ENCODE results near the gene SSC5D.

The SSC5D gene

DNA sequence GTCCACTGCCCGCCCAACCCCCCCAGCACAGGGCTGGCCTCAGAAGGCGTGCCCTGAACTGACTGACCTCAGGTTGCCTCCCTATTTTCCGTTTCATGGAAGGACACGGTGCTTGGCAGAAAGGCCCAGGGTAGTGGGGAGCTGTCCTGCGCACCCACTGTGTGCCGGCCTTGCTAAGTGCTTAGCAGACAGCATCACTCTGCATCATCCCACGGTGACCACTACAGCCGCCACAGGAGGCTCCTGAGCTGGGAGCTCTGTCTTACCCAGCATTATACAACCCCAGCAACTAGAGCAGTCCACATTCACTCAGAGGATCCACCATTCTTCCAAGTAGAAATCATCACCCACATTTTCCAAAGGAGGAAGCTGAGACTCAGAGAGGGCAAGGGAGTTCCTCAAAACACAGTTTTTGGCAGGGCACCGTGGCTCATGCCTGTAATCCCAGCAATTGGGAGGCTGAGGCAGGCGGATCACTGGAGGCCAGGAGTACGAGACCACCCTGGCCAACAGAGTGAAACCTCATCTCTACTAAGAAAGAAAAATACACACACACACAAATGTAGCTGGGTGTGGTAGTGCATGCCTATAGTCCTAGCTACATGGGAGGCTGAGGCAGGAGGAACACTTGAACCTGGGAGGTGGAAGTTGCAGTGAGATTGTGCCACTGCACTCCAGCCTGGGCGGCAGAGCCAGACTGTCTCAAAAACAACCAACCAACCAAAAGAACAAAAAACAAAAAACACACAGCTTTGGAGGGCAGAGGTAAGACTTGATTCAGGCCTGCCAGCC, 47.1 kb downstream of the SSC5D start:
- H3K4me3 ChIP-seq (ENCODE audit: low read length, poor library complexity, severe bottlenecking) = no peak overlapping the region
- H3K9me3 ChIP-seq (ENCODE audit: insufficient read depth, low read depth, low read length) = no peaks in the 10 kb centered on the region
- no peak overlapping the region for H3K4me2 ChIP-seq (ENCODE audit: low read depth, low read length, poor library complexity, severe bottlenecking)
- no peak for TF ChIP-seq EZH2phosphoT487 (IDR thresholded peaks at IDR 0.05; ENCODE audit: borderline replicate concordance)
- TF ChIP-seq, protein P1, sequence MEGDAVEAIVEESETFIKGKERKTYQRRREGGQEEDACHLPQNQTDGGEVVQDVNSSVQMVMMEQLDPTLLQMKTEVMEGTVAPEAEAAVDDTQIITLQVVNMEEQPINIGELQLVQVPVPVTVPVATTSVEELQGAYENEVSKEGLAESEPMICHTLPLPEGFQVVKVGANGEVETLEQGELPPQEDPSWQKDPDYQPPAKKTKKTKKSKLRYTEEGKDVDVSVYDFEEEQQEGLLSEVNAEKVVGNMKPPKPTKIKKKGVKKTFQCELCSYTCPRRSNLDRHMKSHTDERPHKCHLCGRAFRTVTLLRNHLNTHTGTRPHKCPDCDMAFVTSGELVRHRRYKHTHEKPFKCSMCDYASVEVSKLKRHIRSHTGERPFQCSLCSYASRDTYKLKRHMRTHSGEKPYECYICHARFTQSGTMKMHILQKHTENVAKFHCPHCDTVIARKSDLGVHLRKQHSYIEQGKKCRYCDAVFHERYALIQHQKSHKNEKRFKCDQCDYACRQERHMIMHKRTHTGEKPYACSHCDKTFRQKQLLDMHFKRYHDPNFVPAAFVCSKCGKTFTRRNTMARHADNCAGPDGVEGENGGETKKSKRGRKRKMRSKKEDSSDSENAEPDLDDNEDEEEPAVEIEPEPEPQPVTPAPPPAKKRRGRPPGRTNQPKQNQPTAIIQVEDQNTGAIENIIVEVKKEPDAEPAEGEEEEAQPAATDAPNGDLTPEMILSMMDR (conservative IDR thresholded peaks at IDR 0.05; ENCODE audit: low read length) = no peak
- H2AFZ ChIP-seq (ENCODE audit: low read length) = no peak overlapping the region
- H3K9me2 ChIP-seq (replicated peaks; ENCODE audit: low read depth, low read length) = no peaks in the 10 kb centered on the region
- H4K20me1 ChIP-seq (ENCODE audit: insufficient read depth, low read length, poor library complexity, severe bottlenecking) = no peaks in the 10 kb centered on the region
- H3F3A ChIP-seq (ENCODE audit: low read depth) = no peaks in the 10 kb centered on the region
- no peak overlapping the region for H3K9ac ChIP-seq (ENCODE audit: low read depth, low read length, poor library complexity, severe bottlenecking)
- no peaks in the 10 kb centered on the region for H3K79me2 ChIP-seq (ENCODE audit: insufficient read depth, low read length)
- H3K36me3 ChIP-seq (ENCODE audit: insufficient read depth, low read length) = no peaks in the 10 kb centered on the region
- no peaks in the 10 kb centered on the region for H3K4me1 ChIP-seq (ENCODE audit: insufficient read depth, low read length, poor library complexity, severe bottlenecking)
- no peaks in the 10 kb centered on the region for H3K27me3 ChIP-seq (ENCODE audit: insufficient read depth, low read length, poor library complexity, severe bottlenecking)

DNA sequence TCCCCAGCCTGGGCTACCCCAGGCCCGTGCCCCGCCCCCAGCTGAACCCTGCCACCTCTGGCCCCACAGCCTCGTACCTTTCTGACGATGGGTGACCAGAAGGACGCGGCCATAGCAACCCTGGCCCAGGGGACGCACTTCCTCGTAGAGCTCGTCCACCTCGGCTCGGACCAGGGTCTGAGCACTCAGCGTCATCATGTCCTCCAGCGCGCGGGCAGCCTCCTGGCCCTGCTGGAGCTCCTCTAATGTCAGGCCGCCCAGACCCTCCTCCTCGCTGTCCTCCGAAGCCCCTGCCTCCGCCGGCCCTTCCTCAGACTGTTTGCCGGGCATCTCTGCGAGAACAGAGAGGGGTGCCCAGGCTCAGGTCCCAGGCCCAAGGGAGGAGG, 47.7 kb downstream of the SSC5D start:
- no peaks in the 10 kb centered on the region for H3K36me3 ChIP-seq (ENCODE audit: insufficient read depth, low read length)
- no peaks in the 10 kb centered on the region for H3K4me1 ChIP-seq (ENCODE audit: insufficient read depth, low read length, poor library complexity, severe bottlenecking)
- H3K4me2 ChIP-seq (ENCODE audit: low read depth, low read length, poor library complexity, severe bottlenecking) = no peak overlapping the region
- H3K9me2 ChIP-seq (replicated peaks; ENCODE audit: low read depth, low read length) = no peaks in the 10 kb centered on the region
- H4K20me1 ChIP-seq (ENCODE audit: insufficient read depth, low read length, poor library complexity, severe bottlenecking) = no peaks in the 10 kb centered on the region
- no peaks in the 10 kb centered on the region for H3K79me2 ChIP-seq (ENCODE audit: insufficient read depth, low read length)
- no peak overlapping the region for H3K4me3 ChIP-seq (ENCODE audit: low read length, poor library complexity, severe bottlenecking)
- no peaks in the 10 kb centered on the region for H3F3A ChIP-seq (ENCODE audit: low read depth)
- H3K9ac ChIP-seq (ENCODE audit: low read depth, low read length, poor library complexity, severe bottlenecking) = no peak overlapping the region
- TF ChIP-seq, protein P1 (conservative IDR thresholded peaks at IDR 0.05; ENCODE audit: low read length) = no peak
- no peak for TF ChIP-seq EZH2phosphoT487 (IDR thresholded peaks at IDR 0.05; ENCODE audit: borderline replicate concordance)
- no peaks in the 10 kb centered on the region for H3K27me3 ChIP-seq (ENCODE audit: insufficient read depth, low read length, poor library complexity, severe bottlenecking)
- no peaks in the 10 kb centered on the region for H3K9me3 ChIP-seq (ENCODE audit: insufficient read depth, low read depth, low read length)
- H2AFZ ChIP-seq (ENCODE audit: low read length) = no peak overlapping the region

DNA sequence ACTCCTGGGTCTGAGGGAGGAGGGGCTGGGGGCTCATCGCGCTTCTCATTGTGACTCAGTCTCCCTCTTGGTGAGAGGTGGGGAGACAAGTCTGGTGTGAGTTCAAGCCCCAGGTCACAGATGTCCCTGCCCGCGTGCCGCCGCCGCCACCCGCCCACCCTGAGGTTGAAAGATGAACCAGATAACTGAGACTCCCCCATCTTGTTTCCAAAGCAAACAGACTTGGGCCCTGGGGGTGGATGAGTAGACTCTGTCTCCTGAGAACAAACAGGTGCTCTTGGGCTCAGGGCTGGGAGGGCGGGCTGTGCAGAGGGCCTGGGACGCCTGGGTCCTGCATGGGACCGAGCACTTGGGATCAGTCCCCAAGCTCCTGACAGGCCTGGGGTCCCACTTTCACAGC, 48.1 kb downstream of the SSC5D start:
- Histone ChIP-seq H4K20me1 (ENCODE audit: insufficient read depth, low read length, poor library complexity, severe bottlenecking) (no peaks in the 10 kb centered on the region), H3K4me3 (ENCODE audit: low read length, poor library complexity, severe bottlenecking) (no peak overlapping the region), H3K9me3 (ENCODE audit: insufficient read depth, low read depth, low read length) (no peaks in the 10 kb centered on the region), H3K4me1 (ENCODE audit: insufficient read depth, low read length, poor library complexity, severe bottlenecking) (no peaks in the 10 kb centered on the region), H3K9ac (ENCODE audit: low read depth, low read length, poor library complexity, severe bottlenecking) (no peak overlapping the region), H3K27me3 (ENCODE audit: insufficient read depth, low read length, poor library complexity, severe bottlenecking) (no peaks in the 10 kb centered on the region), H3F3A (ENCODE audit: low read depth) (no peaks in the 10 kb centered on the region), H3K4me2 (ENCODE audit: low read depth, low read length, poor library complexity, severe bottlenecking) (no peak overlapping the region), H3K79me2 (ENCODE audit: insufficient read depth, low read length) (no peaks in the 10 kb centered on the region), H3K36me3 (ENCODE audit: insufficient read depth, low read length) (no peaks in the 10 kb centered on the region), H3K9me2 (replicated peaks; ENCODE audit: low read depth, low read length) (no peaks in the 10 kb centered on the region), H2AFZ (ENCODE audit: low read length) (no peak overlapping the region)
- TF ChIP-seq, protein P1 (conservative IDR thresholded peaks at IDR 0.05; ENCODE audit: low read length) = no peak
- TF ChIP-seq EZH2phosphoT487 (IDR thresholded peaks at IDR 0.05; ENCODE audit: borderline replicate concordance) = no peak

All from Loucy (cell line).